HepG2 (cell line): ENCODE data around the gene MYO16. TPM values are rescaled to one million over a fixed set of nuclear protein-coding genes. Genes with fewer than 3 reads are reported as not detected.

Source experiments
- ATAC-seq: fragments of 200-7000 bp; cut with Tn5 transposase; 3 replicates; pipeline ENCODE4 v1.9.1; 2020; ENCODE audit warnings: mild to moderate bottlenecking, moderate library complexity
- BruUV-seq: library from RNA; stranded (reverse); fragments of 400-500 nt; replicated peaks from 2 replicates; lab custom pipeline; 2021; lab: Mats Ljungman, UMichigan
- CTCF ChIA-PET: fragments of 300-600 bp; formaldehyde crosslinking; extraction: SDS; loops from one replicate; lab custom pipeline; 2021; ENCODE audit warnings: low total read pairs, inconsistent platforms, low intra/inter-chr PET ratio; lab: Yijun Ruan, JAX
- POLR2A ChIA-PET: fragments of 350-600 bp; sonication (Branson Sonifier 250); formaldehyde crosslinking; loops from one replicate; lab custom pipeline; 2020; ENCODE audit warnings: antibody characterized with exemption, inconsistent platforms; lab: Yijun Ruan, JAX
- DNase-seq: peaks from one replicate; pipeline ENCODE4 v3.0.0-alpha.2; 2015; ENCODE audit warnings: low spot score
- FAIRE-seq: peaks from 3 replicates; lab custom pipeline; 2011; peaks lifted over from hg19 to GRCh38; lab: Jason Lieb, UNC
- H2AFZ ChIP-seq: one replicate; pipeline ENCODE4 v1.6.1; 2011; ENCODE audit warnings: low read length, inconsistent platforms
- H3K27ac ChIP-seq: fragments of 300-600 bp; 3 replicates; pipeline ENCODE4 v1.8.0; 2011; ENCODE audit warnings: mixed run types, mild to moderate bottlenecking, mixed read lengths, low read length, inconsistent platforms; ENCODE audit not compliant: insufficient read depth; ENCODE audit errors: extremely low read length
- H3K27me3 ChIP-seq, 2 experiments: fragments of 200-600 bp in 1 of 2; 2 replicates in 1 of 2; 3 replicates in 1 of 2; pipeline versions ENCODE4 v1.6.0 to v1.8.0; 2011; ENCODE audit warnings: low read length in 2 of 2, mild to moderate bottlenecking in 2 of 2, moderate library complexity in 2 of 2, inconsistent platforms in 1 of 2; ENCODE audit not compliant: insufficient read depth in 2 of 2, control insufficient read depth in 1 of 2
- H3K36me3 ChIP-seq, 2 experiments: fragments of 200-600 bp in 1 of 2; replicated peaks in 1 of 2; 2 replicates in 1 of 2; 3 replicates in 1 of 2; pipeline versions ENCODE4 v1.5.1 to v1.8.0; 2011; ENCODE audit warnings: low read length in 2 of 2, inconsistent platforms in 1 of 2; ENCODE audit not compliant: insufficient read depth in 2 of 2, control insufficient read depth in 1 of 2
- H3K4me1 ChIP-seq: 2 replicates; pipeline ENCODE4 v1.5.1; 2012; ENCODE audit warnings: low read length, inconsistent platforms; ENCODE audit not compliant: insufficient read depth
- H3K4me2 ChIP-seq: 2 replicates; pipeline ENCODE4 v1.6.0; 2011; ENCODE audit warnings: low read depth, low read length, inconsistent platforms
- H3K4me3 ChIP-seq, 3 experiments: fragments of 200-600 bp in 1 of 3; sonication (generic), shearing (Covaris generic) in 1 of 3; replicated peaks in 1 of 3; 2 replicates each; pipeline ENCODE4 v1.5.1; 2011 to 2016; ENCODE audit warnings: low read length in 3 of 3, inconsistent platforms in 2 of 3, low read depth in 2 of 3, mild to moderate bottlenecking in 2 of 3, control low read depth in 1 of 3, mixed read lengths in 1 of 3; ENCODE audit not compliant: insufficient read depth in 1 of 3
- H3K79me2 ChIP-seq: one replicate; pipeline ENCODE4 v1.6.1; 2011; ENCODE audit warnings: low read length, inconsistent platforms; ENCODE audit not compliant: insufficient read depth
- H3K9ac ChIP-seq: 2 replicates; pipeline ENCODE4 v1.6.0; 2011; ENCODE audit warnings: mild to moderate bottlenecking, low read depth, low read length, inconsistent platforms; ENCODE audit not compliant: insufficient read depth
- H3K9me3 ChIP-seq: 2 replicates; pipeline ENCODE4 v1.5.1; 2012; ENCODE audit warnings: mild to moderate bottlenecking, low read length
- H4K20me1 ChIP-seq: 2 replicates; pipeline ENCODE4 v1.6.0; 2011; ENCODE audit warnings: inconsistent platforms, mild to moderate bottlenecking, low read length, moderate library complexity; ENCODE audit not compliant: insufficient read depth
- MAFF ChIP-seq: IDR thresholded peaks from 2 replicates; pipeline ENCODE4 v1.6.1; 2011; ENCODE audit warnings: low read depth, low read length, improper control_type of control experiment
- MIER2 ChIP-seq: IDR thresholded peaks from 2 replicates; pipeline ENCODE4 v1.6.1; 2016; ENCODE audit warnings: missing biosample characterization, missing genetic modification reagents
- NFATC3 ChIP-seq: sonication (generic); formaldehyde crosslinking; IDR thresholded peaks from 2 replicates; pipeline ENCODE4 v1.5.1; 2020; ENCODE audit warnings: mild to moderate bottlenecking, missing genetic modification reagents
- SOX5 ChIP-seq: IDR thresholded peaks from 2 replicates; pipeline ENCODE4 v1.6.1; 2016; ENCODE audit warnings: borderline replicate concordance
- ZNF337 ChIP-seq: sonication (generic); formaldehyde crosslinking; IDR thresholded peaks from 2 replicates; pipeline ENCODE4 v1.5.1; 2020; ENCODE audit warnings: missing genetic modification reagents, low read depth, mild to moderate bottlenecking, borderline replicate concordance
- ZNF720 ChIP-seq: sonication (generic); formaldehyde crosslinking; IDR thresholded peaks from 2 replicates; pipeline ENCODE4 v1.4.0; 2020; ENCODE audit warnings: missing genetic modification reagents
- ZNF850 ChIP-seq: sonication (generic); formaldehyde crosslinking; conservative IDR thresholded peaks from 2 replicates; pipeline ENCODE4 v1.9.0; 2021; ENCODE audit warnings: mild to moderate bottlenecking, missing genetic modification reagents
- WGBS: methylation state at CpG from one replicate; pipeline ENCODE4 v1.1.6; 2017; ENCODE audit warnings: low lambda C conversion rate; 5-methylcytosine and 5-hydroxymethylcytosine counted together
- in situ Hi-C: cut with HindIII; loops from 2 replicates; pipeline ENCODE4 v1.10.0; 2017; ENCODE audit warnings: low pct_unique_long_range_greater_than_20kb; ENCODE audit not compliant: extremely low pct_ligation_motif_present
- intact Hi-C: fragments of 100-400 bp; cut with micrococcal nuclease; formaldehyde crosslinking; loops from one replicate; pipeline ENCODE4 v1.10.0; 2022; ENCODE audit not compliant: unreplicated experiment
- polyA plus RNA-seq, 8 experiments: library from polyadenylated mRNA; depleted of rRNA in 3 of 8; stranded (reverse) in 7 of 8; unstranded in 1 of 8; fragments of >200 nt; fragmentation: Illumina TruSeq in 4 of 8; extraction: Trizol in 4 of 8; gene quantifications; 2 replicates each; pipeline versions ENCODE4 v1.2.1 to v1.2.3, GENCODE V29; 2011 to 2016; ENCODE audit warnings: low read depth in 4 of 8, missing spikeins in 1 of 8, mixed read lengths in 1 of 8; ENCODE audit not compliant: insufficient read depth in 1 of 8
- total RNA-seq, 5 experiments: library from RNA; depleted of rRNA; stranded (reverse); fragments of >200 nt; fragmentation: Illumina TruSeq; extraction: Trizol; gene quantifications; 2 replicates each; pipeline ENCODE4 v1.2.3, GENCODE V29; 2016; ENCODE audit warnings: low read depth in 1 of 5
- TF ChIP-seq, protein P1 (sequence below): sonication (generic); formaldehyde crosslinking; IDR thresholded peaks from 2 replicates; pipeline ENCODE4 v1.8.1; 2022; ENCODE audit warnings: mild to moderate bottlenecking, missing genetic modification reagents
- TF ChIP-seq, protein P2 (sequence below), 2 experiments: sonication (generic) in 1 of 2; formaldehyde crosslinking in 1 of 2; IDR thresholded peaks; 2 replicates each; pipeline versions ENCODE4 v1.6.1 to v1.9.0; 2014 to 2022; ENCODE audit warnings: antibody characterized with exemption in 1 of 2, borderline replicate concordance in 1 of 2, inconsistent platforms in 1 of 2, low read depth in 1 of 2, missing genetic modification reagents in 1 of 2

MYO16 gene
- total and polyA plus RNA-seq, 2 of the 13 experiments (the other 11 are each of a cell fraction or from before 2014, with no cell fraction given): not detected

DNA sequence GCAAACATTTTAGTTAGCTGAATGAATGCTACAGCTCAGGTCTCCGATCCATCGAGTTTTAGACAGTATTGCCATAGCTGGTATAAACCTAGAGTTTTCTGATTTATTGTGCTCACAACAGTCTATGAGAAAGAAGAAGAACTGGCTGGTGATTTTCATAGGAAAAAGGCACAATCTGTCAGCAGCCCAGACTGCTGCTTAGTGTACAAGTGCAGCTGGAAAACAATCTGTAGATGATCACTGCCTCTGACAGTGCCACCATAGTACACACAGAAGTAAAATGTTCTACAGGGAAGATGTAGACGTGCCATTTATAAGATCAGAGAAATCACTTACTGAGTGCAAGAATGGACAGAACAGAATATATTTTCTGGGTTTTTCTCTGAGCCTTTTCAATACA lies 48.4 kb downstream of the MYO16 start:
- Histone ChIP-seq H3K36me3 (no peaks in the 10 kb centered on the region), H4K20me1 (no peaks in the 10 kb centered on the region), H3K4me2 (no peak overlapping the region), H3K27ac (no peak overlapping the region), H3K27me3 (no peaks in the 10 kb centered on the region), H3K4me3 (no peak overlapping the region), H3K4me1 (no peaks in the 10 kb centered on the region), H3K9ac (no peak overlapping the region), H3K79me2 (no peaks in the 10 kb centered on the region), H3K9me3 (peaks cover 29% of the 10 kb centered on the region), H2AFZ (no peak overlapping the region)
- ChIA-PET POLR2A (no interaction called here), CTCF (no interaction called here)
- no peak for TF ChIP-seq NFATC3 (CRISPR knock-in tag)
- no peak for TF ChIP-seq ZNF720 (CRISPR knock-in tag)
- TF ChIP-seq, protein P1, sequence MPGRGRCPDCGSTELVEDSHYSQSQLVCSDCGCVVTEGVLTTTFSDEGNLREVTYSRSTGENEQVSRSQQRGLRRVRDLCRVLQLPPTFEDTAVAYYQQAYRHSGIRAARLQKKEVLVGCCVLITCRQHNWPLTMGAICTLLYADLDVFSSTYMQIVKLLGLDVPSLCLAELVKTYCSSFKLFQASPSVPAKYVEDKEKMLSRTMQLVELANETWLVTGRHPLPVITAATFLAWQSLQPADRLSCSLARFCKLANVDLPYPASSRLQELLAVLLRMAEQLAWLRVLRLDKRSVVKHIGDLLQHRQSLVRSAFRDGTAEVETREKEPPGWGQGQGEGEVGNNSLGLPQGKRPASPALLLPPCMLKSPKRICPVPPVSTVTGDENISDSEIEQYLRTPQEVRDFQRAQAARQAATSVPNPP (CRISPR knock-in tag): no peak
- TF ChIP-seq MAFF: no peak
- TF ChIP-seq, protein P2, sequence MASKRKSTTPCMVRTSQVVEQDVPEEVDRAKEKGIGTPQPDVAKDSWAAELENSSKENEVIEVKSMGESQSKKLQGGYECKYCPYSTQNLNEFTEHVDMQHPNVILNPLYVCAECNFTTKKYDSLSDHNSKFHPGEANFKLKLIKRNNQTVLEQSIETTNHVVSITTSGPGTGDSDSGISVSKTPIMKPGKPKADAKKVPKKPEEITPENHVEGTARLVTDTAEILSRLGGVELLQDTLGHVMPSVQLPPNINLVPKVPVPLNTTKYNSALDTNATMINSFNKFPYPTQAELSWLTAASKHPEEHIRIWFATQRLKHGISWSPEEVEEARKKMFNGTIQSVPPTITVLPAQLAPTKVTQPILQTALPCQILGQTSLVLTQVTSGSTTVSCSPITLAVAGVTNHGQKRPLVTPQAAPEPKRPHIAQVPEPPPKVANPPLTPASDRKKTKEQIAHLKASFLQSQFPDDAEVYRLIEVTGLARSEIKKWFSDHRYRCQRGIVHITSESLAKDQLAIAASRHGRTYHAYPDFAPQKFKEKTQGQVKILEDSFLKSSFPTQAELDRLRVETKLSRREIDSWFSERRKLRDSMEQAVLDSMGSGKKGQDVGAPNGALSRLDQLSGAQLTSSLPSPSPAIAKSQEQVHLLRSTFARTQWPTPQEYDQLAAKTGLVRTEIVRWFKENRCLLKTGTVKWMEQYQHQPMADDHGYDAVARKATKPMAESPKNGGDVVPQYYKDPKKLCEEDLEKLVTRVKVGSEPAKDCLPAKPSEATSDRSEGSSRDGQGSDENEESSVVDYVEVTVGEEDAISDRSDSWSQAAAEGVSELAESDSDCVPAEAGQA (IDR thresholded peaks at IDR 0.05; ENCODE audit: low read depth): no peak
- TF ChIP-seq, protein P2 (CRISPR knock-in tag; IDR thresholded peaks at IDR 0.05; ENCODE audit: borderline replicate concordance): no peak
- no peak for TF ChIP-seq ZNF850 (CRISPR knock-in tag)
- no peak for TF ChIP-seq MIER2 (CRISPR knock-in tag)
- no peak for TF ChIP-seq ZNF337
- TF ChIP-seq SOX5 (CRISPR knock-in tag): no peak
- intact Hi-C loops (no loop called here), in situ Hi-C loops (no loop called here)
- no peak for DNase-seq
- no TSS peak for BruUV-seq
- FAIRE-seq: no peak
- 21% methylated on average over 3 of the region's 3 CpGs for WGBS
- ATAC-seq: no peak
